ENCODE measurements around the gene SORCS2. TPM values are rescaled to one million over a fixed set of nuclear protein-coding genes. Genes with fewer than 3 reads are reported as not detected.

The SORCS2 gene
- total and polyA plus RNA-seq, 7 donors = 0.18 to 1.5 (median 0.36) TPM

DNA sequence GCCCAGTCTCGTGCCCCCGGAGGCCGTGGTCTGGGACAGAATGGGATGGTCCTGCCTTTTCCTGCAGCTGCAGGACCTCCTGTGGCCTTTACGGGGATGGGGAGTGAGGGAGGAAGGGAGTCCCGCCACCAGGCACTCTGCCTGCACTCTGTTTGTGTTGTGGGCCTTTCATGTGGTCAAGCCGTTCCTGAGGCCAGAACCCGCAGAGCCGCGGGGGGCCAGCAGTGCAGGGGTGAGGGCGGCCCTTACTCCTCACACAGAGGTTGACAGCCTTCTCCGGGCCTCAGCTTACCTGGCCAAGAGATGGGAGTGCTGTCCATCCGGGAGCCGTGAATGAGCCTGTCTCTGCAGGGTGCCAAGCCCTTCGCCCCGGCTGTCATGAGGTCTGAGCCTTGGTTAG is 516.6 kb downstream of the SORCS2 start:
- Histone ChIP-seq H3K4me3 (no peak overlapping the region), H3K9me3 (no peaks in the 10 kb centered on the region), H3K4me1 (no peaks in the 10 kb centered on the region), H3K27me3 (ENCODE audit: insufficient read depth in 3 of 3, low read length in 2 of 3) (peaks cover 0 to under 1% (median under 1%) of the 10 kb centered on the region in 3 donors), H3K36me3 (ENCODE audit: insufficient read depth in 1 of 2, low read depth in 1 of 2) (no peaks in the 10 kb centered on the region), H3K27ac (no peak overlapping the region)
- ATAC-seq (no peak), DNase-seq (peak in 1 of 2 donors; percentile 39)
- intact Hi-C loops (cut with DNase I) = no loop called here
- TF ChIP-seq, protein P1, sequence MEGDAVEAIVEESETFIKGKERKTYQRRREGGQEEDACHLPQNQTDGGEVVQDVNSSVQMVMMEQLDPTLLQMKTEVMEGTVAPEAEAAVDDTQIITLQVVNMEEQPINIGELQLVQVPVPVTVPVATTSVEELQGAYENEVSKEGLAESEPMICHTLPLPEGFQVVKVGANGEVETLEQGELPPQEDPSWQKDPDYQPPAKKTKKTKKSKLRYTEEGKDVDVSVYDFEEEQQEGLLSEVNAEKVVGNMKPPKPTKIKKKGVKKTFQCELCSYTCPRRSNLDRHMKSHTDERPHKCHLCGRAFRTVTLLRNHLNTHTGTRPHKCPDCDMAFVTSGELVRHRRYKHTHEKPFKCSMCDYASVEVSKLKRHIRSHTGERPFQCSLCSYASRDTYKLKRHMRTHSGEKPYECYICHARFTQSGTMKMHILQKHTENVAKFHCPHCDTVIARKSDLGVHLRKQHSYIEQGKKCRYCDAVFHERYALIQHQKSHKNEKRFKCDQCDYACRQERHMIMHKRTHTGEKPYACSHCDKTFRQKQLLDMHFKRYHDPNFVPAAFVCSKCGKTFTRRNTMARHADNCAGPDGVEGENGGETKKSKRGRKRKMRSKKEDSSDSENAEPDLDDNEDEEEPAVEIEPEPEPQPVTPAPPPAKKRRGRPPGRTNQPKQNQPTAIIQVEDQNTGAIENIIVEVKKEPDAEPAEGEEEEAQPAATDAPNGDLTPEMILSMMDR (IDR thresholded peaks at IDR 0.05) = no peak
- WGBS, 3 donors = 66 to 71% (median 67%) methylated on average over 15 of the region's 15 CpGs

DNA sequence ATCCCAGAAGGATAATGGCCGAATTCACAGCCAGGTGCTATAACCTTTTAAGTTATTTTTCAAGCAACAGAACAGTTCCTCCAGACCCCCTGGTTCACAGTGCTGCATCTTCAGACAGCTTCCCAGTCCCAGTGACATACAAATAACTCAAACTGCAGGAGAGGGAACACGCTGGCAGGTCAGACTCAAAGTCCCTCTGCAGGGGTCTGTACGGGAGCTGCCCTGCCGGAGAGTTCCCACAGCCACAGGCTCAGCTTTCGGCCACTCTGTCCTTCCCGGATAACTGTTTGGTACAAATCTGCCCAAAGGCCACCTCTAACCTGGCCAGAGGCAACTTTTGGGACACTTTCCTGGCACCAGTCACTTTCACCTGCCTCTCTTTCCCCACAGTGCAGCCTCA is 517.1 kb downstream of the SORCS2 start:
- 92 to 96% (median 95%) methylated on average over 6 of the region's 6 CpGs for WGBS, 3 donors
- H3K4me3 ChIP-seq = no peak overlapping the region
- H3K36me3 ChIP-seq (ENCODE audit: insufficient read depth in 1 of 2, low read depth in 1 of 2) = no peaks in the 10 kb centered on the region
- no peaks in the 10 kb centered on the region for H3K9me3 ChIP-seq
- TF ChIP-seq, protein P1 (IDR thresholded peaks at IDR 0.05) = no peak
- H3K27ac ChIP-seq = no peak overlapping the region
- ATAC-seq = no peak
- intact Hi-C loops (cut with DNase I) = no loop called here
- peak in 1 of 2 donors; percentile 16 for DNase-seq
- no peaks in the 10 kb centered on the region for H3K4me1 ChIP-seq
- H3K27me3 ChIP-seq (ENCODE audit: insufficient read depth in 3 of 3, low read length in 2 of 3) = peaks cover 0 to 2% (median 0%) of the 10 kb centered on the region in 3 donors

DNA sequence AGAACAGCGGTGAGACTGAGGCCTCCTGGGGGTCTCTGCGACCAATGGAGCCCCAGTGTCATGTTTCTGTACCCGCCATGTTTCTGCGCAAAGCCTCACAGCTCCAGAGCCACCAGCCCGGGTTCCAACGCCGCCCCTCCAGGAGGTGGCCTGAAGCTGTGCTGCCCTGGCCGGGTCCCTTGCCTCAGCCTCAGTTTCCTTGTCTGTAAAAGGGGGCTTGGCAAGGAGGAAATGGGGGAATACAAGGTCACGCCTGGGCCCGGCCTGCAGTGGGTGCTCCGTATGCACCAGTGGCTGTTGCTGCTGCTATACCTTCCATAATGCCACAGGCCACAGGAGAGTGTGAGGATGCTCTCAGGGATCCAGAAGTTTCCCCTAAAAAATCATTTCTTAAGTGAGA is 517.8 kb downstream of the SORCS2 start:
- no peak overlapping the region for H3K4me3 ChIP-seq
- ATAC-seq (no peak), DNase-seq (peak in 1 of 2 donors; percentile 13)
- H3K27ac ChIP-seq = no peak overlapping the region
- H3K4me1 ChIP-seq = no peaks in the 10 kb centered on the region
- no peaks in the 10 kb centered on the region for H3K36me3 ChIP-seq (ENCODE audit: insufficient read depth in 1 of 2, low read depth in 1 of 2)
- no peaks in the 10 kb centered on the region for H3K9me3 ChIP-seq
- intact Hi-C loops (cut with DNase I) = loop anchor here in 1 of 2 donors (10.0 kb wide), 1 partner anchor 395 kb away; no protein-coding TSS in a partner anchor
- WGBS, 3 donors = 92 to 97% (median 95%) methylated on average over 11 of the region's 11 CpGs
- TF ChIP-seq, protein P1 (IDR thresholded peaks at IDR 0.05) = no peak
- peaks cover 0 to 2% (median 0%) of the 10 kb centered on the region in 3 donors for H3K27me3 ChIP-seq (ENCODE audit: insufficient read depth in 3 of 3, low read length in 2 of 3)

GRCh38 chr4:7710576-7711306 is 518.4 kb downstream of the SORCS2 start:
- 76 to 83% (median 80%) methylated on average over 21 of the region's 21 CpGs for WGBS, 3 donors
- Histone ChIP-seq H3K9me3 (no peaks in the 10 kb centered on the region), H3K36me3 (ENCODE audit: insufficient read depth in 1 of 2, low read depth in 1 of 2) (no peaks in the 10 kb centered on the region), H3K27me3 (ENCODE audit: insufficient read depth in 3 of 3, low read length in 2 of 3) (peaks cover 0 to 2% (median 0%) of the 10 kb centered on the region in 3 donors), H3K4me3 (no peak overlapping the region), H3K4me1 (no peaks in the 10 kb centered on the region), H3K27ac (no peak overlapping the region)
- ATAC-seq (no peak), DNase-seq (peak in 1 of 2 donors; percentile 41)
- TF ChIP-seq, protein P1 (IDR thresholded peaks at IDR 0.05) = no peak
- intact Hi-C loops (cut with DNase I) = loop anchor here in 1 of 2 donors (10.0 kb wide), 1 partner anchor 396 kb away; no protein-coding TSS in a partner anchor

Measured in psoas muscle (tissue), 8 donors.